Calu3 (cell line): ENCODE results near the gene HAVCR2. TPM values are rescaled to one million over a fixed set of nuclear protein-coding genes. Genes with fewer than 3 reads are reported as not detected.

Source experiments
- Bru-seq: library from RNA; stranded (reverse); fragments of 400-500 nt; gene quantifications from one replicate; lab custom pipeline; 2021; lab: Mats Ljungman, UMichigan
- BruChase-seq, 2 experiments: library from RNA; stranded (reverse); fragments of 400-500 nt; gene quantifications; one replicate each; lab custom pipeline; 2021; lab: Mats Ljungman, UMichigan
- BruUV-seq: library from RNA; stranded (reverse); fragments of 400-500 nt; replicated peaks from 2 replicates; lab custom pipeline; 2021; lab: Mats Ljungman, UMichigan
- CTCF ChIA-PET: fragments of 300-600 bp; sonication (Branson Sonifier 250); formaldehyde crosslinking; loops from one replicate; lab custom pipeline; 2022; ENCODE audit warnings: antibody characterized with exemption; lab: Charles Lee
- DNase-seq: peaks from one replicate; pipeline ENCODE4 v3.0.0; 2022
- H3K27ac Mint-ChIP-seq: one replicate; pipeline ENCODE4 v1.8.0; 2022; ENCODE audit warnings: mixed read lengths; ENCODE audit not compliant: unreplicated experiment
- H3K27me3 Mint-ChIP-seq: one replicate; pipeline ENCODE4 v1.8.0; 2022; ENCODE audit warnings: mixed read lengths; ENCODE audit not compliant: unreplicated experiment
- H3K36me3 Mint-ChIP-seq: one replicate; pipeline ENCODE4 v1.8.0; 2022; ENCODE audit warnings: mild to moderate bottlenecking, moderate library complexity, mixed read lengths; ENCODE audit not compliant: insufficient read depth, unreplicated experiment
- H3K4me1 Mint-ChIP-seq: one replicate; pipeline ENCODE4 v1.8.0; 2022; ENCODE audit warnings: mild to moderate bottlenecking, low read depth, mixed read lengths; ENCODE audit not compliant: unreplicated experiment
- H3K4me3 Mint-ChIP-seq: one replicate; pipeline ENCODE4 v1.8.0; 2022; ENCODE audit warnings: mild to moderate bottlenecking, low read depth, moderate library complexity, mixed read lengths; ENCODE audit not compliant: unreplicated experiment
- H3K9me3 Mint-ChIP-seq: one replicate; pipeline ENCODE4 v1.8.0; 2022; ENCODE audit warnings: low read depth, mixed read lengths; ENCODE audit not compliant: unreplicated experiment
- intact Hi-C: fragments of 100-400 bp; cut with micrococcal nuclease; formaldehyde crosslinking; loops from one replicate; pipeline ENCODE4 v1.10.0; 2022; ENCODE audit not compliant: unreplicated experiment
- long read RNA-seq: library from polyadenylated mRNA; stranded (forward); transcript quantifications from one replicate; pipeline ENCODE4 v2.0.0, GENCODE V29; 2022
- total RNA-seq: library from RNA; stranded (reverse); gene quantifications from 2 replicates; pipeline ENCODE4 v1.2.3, GENCODE V29; 2022
- TF ChIP-seq, protein P1 (sequence below): fragments of 200-600 bp; IDR thresholded peaks from one replicate; pipeline ENCODE4 v1.8.0; 2022; ENCODE audit warnings: antibody characterized with exemption; ENCODE audit not compliant: unreplicated experiment

Gene HAVCR2
- total RNA-seq (0.17 and 0.19 TPM in 2 replicates), Bru-seq, nascent RNA (percentile 11 among the genes with signal in this experiment), BruChase-seq, experiment 1, labeled RNA remaining after a 6-hour chase (percentile 43 among the genes with signal in this experiment), BruChase-seq, experiment 2, labeled RNA remaining after a 2-hour chase (percentile 26 among the genes with signal in this experiment)
- long read RNA-seq, partial matches to known transcripts = 0 of 1 reads
- long read RNA-seq, other reads (novel, unspliced or antisense) = 1 of 1 reads

DNA sequence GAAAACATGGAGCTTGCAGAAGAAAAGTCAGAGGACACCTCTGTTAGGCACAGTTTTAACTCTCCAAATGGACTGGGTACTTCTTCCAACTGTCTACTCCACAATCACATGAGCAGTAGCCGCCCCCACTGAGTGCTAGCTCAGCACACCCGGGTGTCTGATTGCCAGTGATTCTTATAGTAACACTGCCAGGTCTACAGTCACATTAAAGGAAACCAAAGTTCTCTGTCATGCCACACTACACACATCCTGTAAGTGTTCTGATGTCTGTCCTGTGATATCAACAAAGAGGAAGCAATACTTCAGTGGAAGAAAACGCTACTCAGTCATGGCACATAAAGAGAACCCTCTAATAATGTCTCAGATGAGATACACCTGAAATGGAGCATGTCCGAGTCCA lies at the start of gene HAVCR2:
TSS of gene HAVCR2 (minus strand) at position 69 of the 400 bp plus-strand sequence. CDS start at position 8, 61 bp downstream.
- no peaks in the 10 kb centered on the region for H3K36me3 Mint-ChIP-seq
- TF ChIP-seq, protein P1, sequence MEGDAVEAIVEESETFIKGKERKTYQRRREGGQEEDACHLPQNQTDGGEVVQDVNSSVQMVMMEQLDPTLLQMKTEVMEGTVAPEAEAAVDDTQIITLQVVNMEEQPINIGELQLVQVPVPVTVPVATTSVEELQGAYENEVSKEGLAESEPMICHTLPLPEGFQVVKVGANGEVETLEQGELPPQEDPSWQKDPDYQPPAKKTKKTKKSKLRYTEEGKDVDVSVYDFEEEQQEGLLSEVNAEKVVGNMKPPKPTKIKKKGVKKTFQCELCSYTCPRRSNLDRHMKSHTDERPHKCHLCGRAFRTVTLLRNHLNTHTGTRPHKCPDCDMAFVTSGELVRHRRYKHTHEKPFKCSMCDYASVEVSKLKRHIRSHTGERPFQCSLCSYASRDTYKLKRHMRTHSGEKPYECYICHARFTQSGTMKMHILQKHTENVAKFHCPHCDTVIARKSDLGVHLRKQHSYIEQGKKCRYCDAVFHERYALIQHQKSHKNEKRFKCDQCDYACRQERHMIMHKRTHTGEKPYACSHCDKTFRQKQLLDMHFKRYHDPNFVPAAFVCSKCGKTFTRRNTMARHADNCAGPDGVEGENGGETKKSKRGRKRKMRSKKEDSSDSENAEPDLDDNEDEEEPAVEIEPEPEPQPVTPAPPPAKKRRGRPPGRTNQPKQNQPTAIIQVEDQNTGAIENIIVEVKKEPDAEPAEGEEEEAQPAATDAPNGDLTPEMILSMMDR = no peak
- no peaks in the 10 kb centered on the region for H3K9me3 Mint-ChIP-seq
- BruUV-seq = no TSS peak
- no peaks in the 10 kb centered on the region for H3K27me3 Mint-ChIP-seq
- H3K4me3 Mint-ChIP-seq = no peak within 1 kb of the TSS
- no peak for DNase-seq
- intact Hi-C loops = no loop called here
- CTCF ChIA-PET = no interaction called here
- H3K27ac Mint-ChIP-seq = no peak within 1 kb of the TSS
- H3K4me1 Mint-ChIP-seq = peaks cover 29% of the 10 kb centered on the region

DNA sequence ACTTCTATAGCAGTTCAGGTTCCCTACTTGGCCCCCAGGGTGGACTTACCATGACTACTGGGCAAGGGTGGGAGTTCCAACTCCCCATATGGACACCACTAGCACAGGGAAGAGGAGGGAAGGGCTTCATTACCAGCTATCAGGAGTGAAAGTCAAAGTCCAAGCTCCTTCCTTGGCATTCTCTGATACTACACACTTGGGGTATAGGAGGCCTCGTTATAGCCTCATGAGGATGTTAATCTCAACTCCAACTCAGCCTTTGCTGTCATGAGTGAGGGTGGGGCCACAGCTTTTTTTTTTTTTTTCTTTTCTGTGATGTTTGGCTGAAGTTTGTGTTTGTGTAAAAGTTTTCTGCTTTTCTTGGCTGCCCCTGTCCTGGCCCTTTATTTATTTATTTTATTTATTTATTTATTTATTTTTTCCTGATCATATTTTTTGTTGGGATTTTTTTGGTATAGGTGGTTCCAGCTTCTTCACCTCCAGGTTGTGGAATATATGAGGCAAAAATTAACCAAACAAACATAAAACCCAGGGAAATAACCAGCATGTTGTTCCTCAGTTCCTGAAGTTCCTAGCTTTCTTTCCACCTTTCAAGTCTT lies 48.5 kb upstream of the HAVCR2 start:
- Mint-ChIP-seq H3K27ac (no peak overlapping the region), H3K36me3 (no peaks in the 10 kb centered on the region), H3K4me3 (no peak overlapping the region), H3K4me1 (no peaks in the 10 kb centered on the region), H3K27me3 (peaks cover 28% of the 10 kb centered on the region), H3K9me3 (no peaks in the 10 kb centered on the region)
- no TSS peak for BruUV-seq
- DNase-seq = no peak
- CTCF ChIA-PET = interaction anchor here (0.7 to 0.9 kb wide), 2 partner anchors 246 to 1166 kb away, joined by 3 to 4 read pairs; no protein-coding TSS in a partner anchor
- intact Hi-C loops = no loop called here
- TF ChIP-seq, protein P1 = no peak

GRCh38 chr5:157155297-157155696 lies 46.5 kb upstream of the HAVCR2 start:
- TF ChIP-seq, protein P1 = no peak
- H3K36me3 Mint-ChIP-seq = no peaks in the 10 kb centered on the region
- H3K4me1 Mint-ChIP-seq = no peaks in the 10 kb centered on the region
- CTCF ChIA-PET = no interaction called here
- H3K27ac Mint-ChIP-seq = no peak overlapping the region
- DNase-seq = no peak
- intact Hi-C loops = no loop called here
- peaks cover 18% of the 10 kb centered on the region for H3K27me3 Mint-ChIP-seq
- BruUV-seq = no TSS peak
- no peaks in the 10 kb centered on the region for H3K9me3 Mint-ChIP-seq
- no peak overlapping the region for H3K4me3 Mint-ChIP-seq

DNA sequence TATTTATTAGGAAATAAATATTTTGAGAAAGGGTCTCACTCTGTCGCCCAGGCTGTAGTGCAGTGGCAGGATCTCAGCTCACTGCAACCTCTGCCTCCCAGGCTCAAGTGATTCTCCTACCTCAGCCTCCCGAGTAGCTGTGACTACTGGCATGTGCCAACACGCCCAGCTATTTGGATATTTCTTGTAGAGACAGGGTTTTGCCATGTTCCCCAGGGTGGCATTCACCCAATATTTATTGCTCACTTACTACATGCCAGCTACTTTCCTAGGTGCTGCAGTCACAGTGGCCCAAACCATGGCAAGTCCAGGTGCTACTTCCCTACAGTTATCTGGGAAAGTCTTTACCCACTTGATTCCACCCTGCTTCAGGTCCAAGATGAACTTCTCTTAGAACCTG lies 42.2 kb upstream of the HAVCR2 start:
- DNase-seq = no peak
- BruUV-seq = no TSS peak
- H3K4me1 Mint-ChIP-seq = peaks cover 6% of the 10 kb centered on the region
- CTCF ChIA-PET = no interaction called here
- no peaks in the 10 kb centered on the region for H3K9me3 Mint-ChIP-seq
- intact Hi-C loops = no loop called here
- TF ChIP-seq, protein P1 = no peak
- H3K36me3 Mint-ChIP-seq = no peaks in the 10 kb centered on the region
- no peak overlapping the region for H3K27ac Mint-ChIP-seq
- H3K27me3 Mint-ChIP-seq = no peaks in the 10 kb centered on the region
- H3K4me3 Mint-ChIP-seq = no peak overlapping the region
